ENCODE measurements around the gene RNF111.
A peak's percentile ranks its signal among the peaks of the same experiment; 100 is the strongest.
"Not testable (repeated sequence)": the region's sequence is repeated elsewhere in the genome, so short reads cannot be mapped to it uniquely, and the experiment has no call there.

Gene RNF111

DNA sequence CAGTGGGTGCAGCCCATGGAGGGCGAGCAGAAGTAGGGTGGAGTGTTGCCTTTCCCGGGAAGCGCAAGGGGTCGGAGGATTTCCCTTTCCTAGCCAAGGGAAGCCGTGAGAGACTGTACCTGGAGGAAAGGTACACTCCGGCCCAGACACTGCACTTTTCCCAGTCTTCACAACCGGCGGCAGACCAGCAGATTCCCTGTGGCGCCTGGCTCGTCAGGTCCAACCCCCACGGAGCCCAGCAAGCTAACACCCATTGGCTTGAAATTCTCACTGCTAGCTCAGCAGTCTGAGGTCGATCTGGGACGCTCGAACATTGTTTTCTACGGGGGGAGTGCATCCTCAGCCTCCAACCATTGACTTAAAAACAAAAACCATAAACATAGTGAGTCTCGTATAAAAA, 144.0 kb downstream of the RNF111 start:
- no peak for DNase-seq (ENCODE audit: low read depth in 4 of 4, low spot score in 1 of 4)

DNA sequence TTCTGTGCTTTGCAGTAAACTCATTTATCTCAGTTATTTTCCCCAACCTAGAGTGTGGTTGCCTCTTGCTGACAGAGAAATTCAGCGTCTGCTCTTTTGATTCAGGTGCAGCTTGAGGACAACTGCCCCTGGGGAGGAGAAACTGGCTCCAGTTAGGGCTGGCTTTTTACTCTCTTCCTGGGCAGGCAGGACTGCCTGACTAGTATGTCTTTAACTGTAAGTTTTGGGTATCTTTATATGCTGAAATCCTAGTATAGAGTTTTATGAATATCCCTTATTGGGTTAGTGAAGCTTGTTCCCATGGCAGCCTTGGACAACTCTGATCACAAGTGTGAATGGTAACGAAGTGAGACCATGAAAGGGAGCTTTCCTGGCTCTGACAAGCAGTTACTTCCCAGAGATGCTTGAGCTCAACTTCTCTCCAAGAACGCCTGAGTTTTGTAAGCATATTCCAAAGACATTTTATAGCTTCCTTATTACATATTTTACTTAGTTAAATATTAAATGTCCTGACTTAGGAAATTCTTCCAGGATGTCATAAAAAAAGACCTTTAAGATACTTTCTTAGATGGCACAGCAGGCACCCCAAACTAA, 144.6 kb downstream of the RNF111 start:
- no peak for DNase-seq (ENCODE audit: low read depth in 4 of 4, low spot score in 1 of 4)

DNA sequence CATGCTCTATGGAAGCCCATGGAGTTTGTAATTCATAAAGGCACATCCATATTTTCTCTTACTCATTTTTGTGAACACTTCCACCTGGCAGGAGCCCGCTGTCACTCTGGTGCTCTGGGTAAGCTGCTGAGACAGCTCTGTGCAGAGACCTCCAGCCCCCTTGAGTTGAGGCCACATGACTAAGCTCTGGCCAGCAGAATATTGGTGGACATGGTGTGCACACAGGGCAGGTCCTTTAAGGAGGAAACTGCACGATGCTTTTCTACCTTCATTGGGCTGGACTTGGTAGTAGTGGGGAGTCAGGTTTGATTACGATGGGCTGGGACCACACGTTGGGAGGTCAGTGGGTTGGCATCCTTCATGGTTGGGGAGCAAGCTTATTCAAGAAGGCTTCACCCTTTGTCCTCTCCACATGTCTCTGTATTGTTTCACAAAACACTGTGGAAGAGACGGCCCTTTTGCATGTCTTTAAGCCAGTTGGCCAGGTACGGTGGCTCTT, 146.5 kb downstream of the RNF111 start:
- no peak for DNase-seq (ENCODE audit: low read depth in 4 of 4, low spot score in 1 of 4)

DNA sequence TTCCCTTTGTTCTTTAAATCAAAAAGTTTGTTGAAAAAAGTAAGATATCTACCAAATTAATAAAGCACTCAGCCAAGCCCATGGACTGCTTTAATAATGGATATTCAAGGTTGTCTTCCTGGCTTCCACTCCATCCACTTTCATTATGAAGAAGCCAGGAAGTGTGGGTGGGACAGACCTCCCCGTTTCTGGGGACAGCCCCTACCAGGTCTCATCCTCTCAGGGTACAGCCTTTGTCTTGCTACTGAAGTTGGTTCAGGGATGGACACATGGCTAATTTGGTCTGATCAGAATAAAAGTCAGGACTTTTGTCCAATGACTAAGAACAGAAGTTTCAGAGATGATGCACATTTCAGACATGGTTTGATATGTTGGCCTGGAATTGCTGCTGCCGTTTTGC, 150.1 kb downstream of the RNF111 start:
- no peak for DNase-seq (ENCODE audit: low read depth in 4 of 4, low spot score in 1 of 4)

DNA sequence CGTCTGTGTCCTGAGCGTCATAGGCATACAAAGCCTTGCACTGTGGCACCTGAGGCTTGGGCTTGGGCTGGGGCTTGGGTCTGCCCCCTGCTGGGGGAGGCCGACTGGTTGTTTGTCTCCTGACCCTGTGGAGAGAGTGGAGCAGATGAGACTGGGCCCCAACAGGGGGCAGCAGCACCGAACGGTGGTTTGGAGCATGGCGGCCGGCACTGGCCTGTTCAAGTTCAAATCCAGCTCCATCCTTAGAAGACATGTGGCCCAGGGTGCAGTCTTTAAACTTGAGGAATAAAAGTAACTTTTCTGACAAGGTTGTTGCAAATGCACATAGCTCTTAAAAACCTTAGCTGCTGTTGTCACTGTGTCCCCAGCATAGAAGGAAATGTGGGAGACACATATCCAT, 150.8 kb downstream of the RNF111 start:
- peak in 2 of 4 experiments; percentile 32 to 42 for DNase-seq (ENCODE audit: low read depth in 4 of 4, low spot score in 1 of 4)

DNA sequence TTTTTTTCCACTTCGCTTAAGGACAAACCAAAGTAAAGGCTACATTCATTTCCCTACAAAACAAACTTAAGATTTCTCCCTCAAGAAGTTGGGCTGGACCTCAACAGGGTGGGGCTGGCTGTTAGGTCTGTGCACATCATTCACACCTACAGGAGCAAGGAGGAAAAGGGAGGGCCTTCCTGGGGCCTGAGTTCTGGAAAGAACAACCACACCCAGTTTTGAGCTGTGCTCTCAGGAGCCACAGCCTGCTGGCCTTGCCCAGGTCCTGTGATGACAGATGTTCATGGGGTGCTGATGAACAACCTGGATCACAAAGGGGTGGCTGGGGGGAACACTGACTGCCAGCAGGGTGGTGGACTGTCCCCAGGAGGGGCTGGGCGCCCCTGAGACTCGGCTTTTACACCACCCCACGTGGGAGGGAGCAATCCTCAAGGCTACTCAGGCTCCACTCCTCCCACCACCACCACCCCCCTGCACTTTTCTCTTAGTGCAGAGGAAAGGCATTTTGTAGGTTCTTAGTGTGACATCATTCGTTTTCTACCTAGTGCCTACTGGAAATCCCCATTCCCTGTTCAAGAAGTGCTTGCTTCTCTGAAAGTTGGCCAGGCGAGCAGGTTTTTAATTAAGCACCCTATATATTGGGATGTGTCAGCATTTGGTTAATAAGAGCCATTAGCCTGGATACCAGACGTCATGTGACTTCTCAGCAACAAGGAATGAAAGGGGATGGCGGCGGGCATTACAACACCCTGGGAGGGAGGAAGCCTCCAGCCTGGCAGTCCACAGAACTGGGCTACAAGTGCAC, 153.2 kb downstream of the RNF111 start:
- DNase-seq (ENCODE audit: low read depth in 4 of 4, low spot score in 1 of 4), result no peak

DNA sequence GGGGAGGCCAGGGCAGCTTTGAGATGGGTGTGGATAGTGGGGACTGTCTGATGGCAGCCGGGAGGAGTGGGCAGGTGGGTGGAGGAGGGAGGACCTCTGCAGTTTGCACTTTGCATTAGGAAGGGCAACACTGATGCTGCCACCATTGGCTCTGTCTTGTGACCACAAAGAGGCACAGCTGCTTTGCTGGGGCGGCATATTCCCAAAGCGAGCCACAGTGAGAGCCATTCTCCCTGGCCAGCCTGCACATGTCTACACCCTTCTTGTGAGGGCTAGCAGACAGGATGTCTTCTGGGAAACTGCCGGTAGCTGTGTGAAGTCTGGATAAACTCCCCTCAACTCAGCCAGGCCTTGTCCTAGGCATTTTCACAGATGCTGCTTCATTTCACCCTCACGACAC, 155.8 kb downstream of the RNF111 start:
- DNase-seq (ENCODE audit: low read depth in 4 of 4, low spot score in 1 of 4), result no peak

DNA sequence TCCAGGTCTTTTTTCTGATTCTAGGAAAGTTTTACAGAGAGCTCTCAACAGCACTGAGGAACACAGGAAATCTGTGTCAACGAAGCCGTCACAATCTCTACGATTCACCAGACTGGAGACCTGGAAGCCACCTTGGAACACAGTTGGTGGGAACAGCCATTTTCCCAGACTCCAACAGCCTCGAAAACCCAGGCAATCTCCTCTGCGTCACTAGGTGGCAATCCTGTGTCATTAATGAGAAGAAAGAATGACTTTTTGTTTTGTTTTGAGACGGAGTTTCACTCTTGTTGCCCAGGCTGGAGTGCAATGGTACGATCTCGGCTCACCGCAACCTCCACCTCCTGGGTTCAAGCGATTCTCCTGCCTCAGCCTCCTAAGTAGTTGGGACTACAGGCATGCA, 157.1 kb downstream of the RNF111 start:
- not testable (repeated sequence) for DNase-seq (ENCODE audit: low read depth in 4 of 4, low spot score in 1 of 4)
